Fibroblast of lung (primary cell): ENCODE measurements around the gene NTSR1.
"Not testable (repeated sequence)": the region's sequence is repeated elsewhere in the genome, so short reads cannot be mapped to it uniquely, and the experiment has no call there.

Experiments
- EZH2 ChIP-seq: IDR thresholded peaks from 2 replicates; pipeline ENCODE4 v1.5.1; 2012; ENCODE audit warnings: low read length, control low read depth, mild to moderate bottlenecking; ENCODE audit errors: missing control alignments
- TF ChIP-seq, protein P1 (sequence below), 2 donors: IDR thresholded peaks in 1 of 2; conservative IDR thresholded peaks in 1 of 2; 1 replicate in 1 of 2; 2 replicates in 1 of 2; pipeline ENCODE4 v1.5.1; 2011 to 2012; ENCODE audit warnings: low read length in 2 of 2, control low read depth in 1 of 2, inconsistent platforms in 1 of 2, low read depth in 1 of 2, mild to moderate bottlenecking in 1 of 2

DNA sequence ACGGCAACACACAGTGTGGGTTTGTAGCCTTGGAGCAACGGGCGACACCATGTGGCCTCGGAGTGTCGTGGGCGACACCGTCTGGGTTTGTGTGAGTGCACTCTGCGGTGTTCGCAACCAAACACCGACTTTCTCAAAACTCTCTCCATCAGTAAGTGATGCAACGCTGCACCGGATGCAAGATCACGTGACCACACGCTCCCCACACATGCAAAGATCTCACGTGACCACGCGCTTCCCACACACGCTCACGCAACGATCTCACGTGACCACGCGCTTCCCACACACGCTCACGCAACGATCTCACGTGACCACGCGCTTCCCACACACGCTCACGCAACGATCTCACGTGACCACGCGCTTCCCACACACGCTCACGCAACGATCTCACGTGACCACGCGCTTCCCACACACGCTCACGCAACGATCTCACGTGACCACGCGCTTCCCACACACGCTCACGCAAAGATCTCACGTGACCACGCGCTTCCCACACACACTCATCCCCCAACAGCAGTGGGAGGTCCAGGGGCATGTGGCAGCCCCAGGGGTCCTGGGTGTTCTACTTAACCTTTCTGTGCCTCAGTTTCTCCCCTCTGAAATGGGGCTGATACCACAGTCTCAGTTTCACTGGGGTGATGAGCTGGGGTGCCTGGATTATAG is 24.8 kb upstream of the NTSR1 start:
- TF ChIP-seq, protein P1, sequence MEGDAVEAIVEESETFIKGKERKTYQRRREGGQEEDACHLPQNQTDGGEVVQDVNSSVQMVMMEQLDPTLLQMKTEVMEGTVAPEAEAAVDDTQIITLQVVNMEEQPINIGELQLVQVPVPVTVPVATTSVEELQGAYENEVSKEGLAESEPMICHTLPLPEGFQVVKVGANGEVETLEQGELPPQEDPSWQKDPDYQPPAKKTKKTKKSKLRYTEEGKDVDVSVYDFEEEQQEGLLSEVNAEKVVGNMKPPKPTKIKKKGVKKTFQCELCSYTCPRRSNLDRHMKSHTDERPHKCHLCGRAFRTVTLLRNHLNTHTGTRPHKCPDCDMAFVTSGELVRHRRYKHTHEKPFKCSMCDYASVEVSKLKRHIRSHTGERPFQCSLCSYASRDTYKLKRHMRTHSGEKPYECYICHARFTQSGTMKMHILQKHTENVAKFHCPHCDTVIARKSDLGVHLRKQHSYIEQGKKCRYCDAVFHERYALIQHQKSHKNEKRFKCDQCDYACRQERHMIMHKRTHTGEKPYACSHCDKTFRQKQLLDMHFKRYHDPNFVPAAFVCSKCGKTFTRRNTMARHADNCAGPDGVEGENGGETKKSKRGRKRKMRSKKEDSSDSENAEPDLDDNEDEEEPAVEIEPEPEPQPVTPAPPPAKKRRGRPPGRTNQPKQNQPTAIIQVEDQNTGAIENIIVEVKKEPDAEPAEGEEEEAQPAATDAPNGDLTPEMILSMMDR (conservative IDR thresholded peaks at IDR 0.05 in 1 of 2, IDR thresholded peaks at IDR 0.05 in 1 of 2; ENCODE audit: low read depth in 1 of 2, low read length in 2 of 2): not testable (repeated sequence)
- not testable (repeated sequence) for TF ChIP-seq EZH2
